HG03066 (cell line): ENCODE measurements around the gene KCNJ12.
"Not testable (repeated sequence)": the region's sequence is repeated elsewhere in the genome, so short reads cannot be mapped to it uniquely, and the experiment has no call there.

Source experiments
- ATAC-seq: cut with Tn5 transposase; IDR thresholded peaks from one replicate; pipeline ENCODE4 v1.9.1; 2021; ENCODE audit warnings: low read depth; ENCODE audit not compliant: unreplicated experiment

KCNJ12 gene

DNA sequence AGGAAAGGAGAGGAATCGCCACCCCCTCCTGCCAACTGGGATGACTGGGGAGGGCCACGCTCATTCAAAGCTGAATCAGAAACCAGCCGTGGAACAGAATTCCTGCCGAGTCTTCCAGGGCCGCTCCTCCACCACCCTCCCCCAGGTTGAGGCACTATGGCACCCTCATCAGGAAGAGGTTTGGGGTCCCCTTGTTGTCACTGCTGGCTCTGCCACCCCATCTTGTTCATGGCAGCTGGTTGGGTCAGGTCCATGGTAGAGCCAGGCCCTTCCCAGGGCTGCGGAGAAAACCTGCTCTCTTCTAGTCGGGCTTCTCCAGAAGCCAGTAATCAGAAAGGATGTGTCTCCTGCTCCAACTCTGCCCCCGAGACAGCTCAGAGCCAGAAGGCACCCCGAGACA, 41.8 kb downstream of the KCNJ12 start:
- ATAC-seq: no peak

DNA sequence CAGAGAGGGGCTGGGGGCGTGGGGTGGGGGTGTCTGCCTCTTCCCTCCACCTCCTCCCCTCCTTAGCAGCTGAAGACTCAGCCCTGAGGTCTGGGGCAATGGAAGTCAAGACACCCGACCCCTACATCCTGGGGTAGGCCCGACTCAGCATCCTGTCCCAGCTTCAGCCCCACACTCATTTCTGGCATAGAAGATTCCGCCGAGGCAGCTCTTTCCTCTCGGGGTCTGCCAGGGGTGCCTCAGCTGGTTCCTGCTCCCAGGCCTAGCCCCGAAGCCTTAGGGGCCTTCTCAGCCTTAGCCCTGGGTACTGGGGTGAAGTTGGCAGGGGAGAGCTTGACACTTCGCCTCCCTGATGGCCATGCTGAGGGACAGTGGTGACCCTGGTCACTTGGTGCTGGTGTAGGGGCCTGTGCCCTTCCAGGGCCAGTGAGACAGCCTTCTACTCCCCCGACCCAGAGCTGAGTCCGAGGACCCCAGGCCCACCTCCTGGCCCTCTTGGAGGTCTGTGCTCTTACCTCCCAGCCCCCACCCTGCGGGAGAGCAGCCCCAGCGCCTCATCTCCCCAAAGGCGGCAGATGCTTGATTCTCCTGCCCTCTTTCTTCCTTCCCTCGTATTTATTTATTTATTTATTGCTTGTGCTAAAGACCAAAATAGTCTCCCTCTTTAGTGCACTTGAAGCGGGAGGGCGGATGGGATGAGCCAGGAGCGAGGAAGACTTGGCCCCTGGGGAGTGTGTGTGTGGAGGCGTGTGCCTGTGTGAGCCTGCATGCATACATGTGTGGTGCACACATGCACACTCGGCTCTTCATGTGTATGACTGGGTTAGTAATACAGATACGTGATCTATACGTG, 42.5 kb downstream of the KCNJ12 start:
- ATAC-seq: no peak

GRCh38 chr17:21419299-21420239, 43.4 kb downstream of the KCNJ12 start:
- ATAC-seq: no peak

GRCh38 chr17:21420503-21421090, 44.4 kb downstream of the KCNJ12 start:
- ATAC-seq: not testable (repeated sequence)

DNA sequence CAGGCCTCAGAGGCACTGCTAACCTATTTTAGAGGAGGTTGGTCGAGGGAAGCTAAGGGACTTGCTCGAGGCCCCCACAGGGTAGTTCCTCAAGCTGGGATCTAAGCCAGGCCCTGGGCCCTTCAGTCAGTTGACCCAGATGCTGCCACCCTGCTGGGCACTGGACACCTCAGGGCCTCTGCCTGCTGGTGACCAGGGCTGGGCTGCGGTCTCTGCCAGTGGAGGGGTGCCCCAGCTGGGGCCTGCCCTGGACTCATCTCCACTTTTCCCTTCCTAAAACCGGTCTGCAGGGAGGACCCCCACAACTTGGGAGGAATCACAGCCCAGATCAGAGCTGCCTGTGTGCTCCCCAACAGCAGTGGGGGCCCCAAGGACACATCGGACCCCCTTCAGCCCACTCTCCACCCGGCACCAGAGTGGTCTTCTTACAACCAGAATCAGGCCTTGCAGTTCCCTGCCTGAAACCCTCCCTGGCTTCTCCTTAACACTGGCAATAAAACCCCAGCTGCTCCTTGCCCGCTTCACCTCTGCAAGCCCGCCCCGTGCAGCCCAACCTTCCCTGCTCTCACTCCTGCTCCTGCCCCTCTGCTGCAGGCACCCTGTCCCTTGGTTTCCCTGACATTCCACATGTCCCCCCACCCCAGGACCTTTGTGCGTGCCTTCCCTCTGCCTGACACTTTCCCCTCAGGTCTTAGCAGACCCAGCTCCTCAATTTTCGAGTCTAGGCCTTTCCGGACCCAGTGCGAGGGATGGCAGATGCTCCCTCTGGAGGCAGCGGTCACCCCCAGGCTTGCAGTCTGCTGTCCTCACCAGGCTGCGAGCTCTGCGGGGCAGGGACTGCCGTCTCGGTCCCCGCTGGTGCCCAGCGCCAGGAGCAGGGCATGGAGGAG, 45.5 kb downstream of the KCNJ12 start:
- not testable (repeated sequence) for ATAC-seq

GRCh38 chr17:21422311-21423189, 46.4 kb downstream of the KCNJ12 start:
- ATAC-seq: not testable (repeated sequence)

- ATAC-seq: not testable (repeated sequence)
These were observed 47.0 kb downstream of the KCNJ12 start for GRCh38 chr17:21423190-21423493.

DNA sequence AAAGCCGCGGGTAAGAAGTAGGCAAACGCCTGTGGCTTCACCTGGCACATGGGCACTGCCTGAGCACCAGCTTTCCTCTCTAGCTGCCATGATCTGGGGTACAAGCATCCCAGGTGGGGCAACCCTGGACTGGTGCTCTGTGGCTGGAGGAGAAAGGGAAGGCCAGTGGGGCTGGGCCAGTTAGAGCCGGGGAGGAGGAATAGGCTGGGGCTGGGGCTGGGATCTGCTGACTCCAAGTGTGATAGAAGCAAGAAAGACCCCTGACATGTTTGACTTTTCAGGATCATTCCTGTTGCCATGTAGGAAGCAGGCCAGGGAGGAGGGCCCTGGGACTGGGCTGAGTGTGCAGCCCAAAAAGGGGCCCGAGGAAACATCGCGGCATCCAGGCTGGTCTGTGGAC, 48.5 kb downstream of the KCNJ12 start:
- ATAC-seq: not testable (repeated sequence)

- ATAC-seq: no peak
These were observed 49.2 kb downstream of the KCNJ12 start for GRCh38 chr17:21425321-21425720.

DNA sequence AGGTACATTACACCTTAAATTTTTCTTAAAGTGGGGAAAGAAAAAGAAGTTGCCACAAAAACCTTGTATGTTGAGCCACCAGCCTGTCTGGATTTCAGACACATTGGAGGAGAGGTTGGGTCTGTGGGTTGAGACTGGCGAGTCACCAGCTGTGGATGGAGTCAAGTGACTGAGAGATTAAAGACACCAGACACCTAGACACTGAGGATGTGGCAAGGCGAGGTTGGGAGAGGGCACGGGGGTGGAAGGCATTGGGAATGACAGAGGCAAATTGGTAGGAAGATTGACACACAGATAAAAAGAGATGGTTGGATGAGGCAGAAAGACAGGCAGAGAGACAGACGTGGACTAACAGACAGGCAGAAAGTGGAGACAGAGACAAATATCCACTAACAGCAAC, 49.6 kb downstream of the KCNJ12 start:
- ATAC-seq: no peak

DNA sequence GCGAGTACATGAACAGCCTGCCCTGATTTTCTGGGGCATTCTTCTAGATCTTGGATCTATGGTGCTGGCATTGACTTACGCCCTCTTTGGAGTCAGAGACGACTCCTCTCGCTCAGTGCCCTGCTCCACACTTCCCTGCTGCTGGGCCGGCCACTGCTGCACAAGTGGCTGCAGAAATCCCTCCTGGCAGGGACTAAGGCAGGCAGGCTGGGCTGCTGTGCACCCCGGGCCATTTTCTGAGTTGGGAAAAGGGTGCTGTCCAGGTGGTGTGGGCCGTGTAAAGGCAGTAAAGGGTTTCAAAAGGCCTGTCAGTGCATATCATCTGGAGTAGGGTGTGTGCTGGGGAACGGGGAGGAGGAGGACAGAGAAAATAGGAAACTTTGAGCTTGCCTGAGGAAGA, 50.1 kb downstream of the KCNJ12 start:
- not testable (repeated sequence) for ATAC-seq

GRCh38 chr17:21426876-21427275, 50.7 kb downstream of the KCNJ12 start:
- not testable (repeated sequence) for ATAC-seq

- not testable (repeated sequence) for ATAC-seq
These were observed 51.6 kb downstream of the KCNJ12 start for GRCh38 chr17:21427727-21428126.

DNA sequence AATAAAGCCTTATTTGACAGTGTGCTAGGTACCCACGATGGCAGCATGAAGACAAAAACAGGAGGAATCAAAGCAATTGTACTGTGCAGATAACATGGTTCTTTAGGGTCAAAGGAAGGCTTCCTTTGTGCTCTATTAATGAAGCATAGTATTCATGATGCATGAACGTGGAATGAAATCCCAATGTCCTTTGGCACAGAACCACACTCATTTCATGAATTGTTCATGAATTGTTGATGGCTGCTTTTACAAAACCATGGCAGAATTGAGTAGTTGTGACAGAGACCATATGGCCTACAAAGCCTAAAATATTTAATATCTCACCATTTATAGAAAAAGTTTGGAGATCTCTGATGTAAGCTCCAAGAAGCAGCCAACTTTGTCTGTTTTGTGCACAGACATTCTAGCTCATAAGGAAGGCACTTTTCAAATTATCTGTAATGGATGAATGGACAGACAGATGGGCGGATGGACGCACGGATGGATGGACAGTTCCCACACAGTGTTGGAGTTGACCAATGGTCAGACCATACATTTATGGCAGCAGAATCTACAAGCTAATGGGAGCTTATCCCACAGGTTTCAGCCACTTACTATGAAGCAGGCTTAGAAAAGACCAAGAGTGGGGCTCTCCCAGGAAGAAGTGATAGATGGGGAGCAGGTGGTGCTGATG, 52.7 kb downstream of the KCNJ12 start:
- ATAC-seq: not testable (repeated sequence)

GRCh38 chr17:21429921-21430628, 53.9 kb downstream of the KCNJ12 start:
- ATAC-seq: not testable (repeated sequence)

- not testable (repeated sequence) for ATAC-seq
These were observed 57.8 kb downstream of the KCNJ12 start for GRCh38 chr17:21433971-21434370.

- ATAC-seq: not testable (repeated sequence)
These were observed 58.8 kb downstream of the KCNJ12 start for GRCh38 chr17:21434976-21435375.

GRCh38 chr17:21436481-21436880, 60.3 kb downstream of the KCNJ12 start:
- not testable (repeated sequence) for ATAC-seq
